ENCODE results near the gene HPN.
"Not testable (repeated sequence)": the region's sequence is repeated elsewhere in the genome, so short reads cannot be mapped to it uniquely, and the experiment has no call there.

HPN gene

GRCh38 chr19:35084509-35084762 is 42.9 kb downstream of the HPN start:
- no peak for DNase-seq (ENCODE audit: low read depth)

GRCh38 chr19:35085947-35086346 is 44.4 kb downstream of the HPN start:
- no peak for DNase-seq (ENCODE audit: low read depth)

GRCh38 chr19:35086455-35086854 is 44.9 kb downstream of the HPN start:
- DNase-seq (ENCODE audit: low read depth): no peak

- DNase-seq (ENCODE audit: low read depth): no peak
Measured at GRCh38 chr19:35087393-35087792, 45.9 kb downstream of the HPN start.

- DNase-seq (ENCODE audit: low read depth): no peak
Measured at GRCh38 chr19:35088131-35088913, 46.8 kb downstream of the HPN start.

GRCh38 chr19:35089554-35089953 is 48.0 kb downstream of the HPN start:
- DNase-seq (ENCODE audit: low read depth): no peak

- no peak for DNase-seq (ENCODE audit: low read depth)
Measured at GRCh38 chr19:35090160-35090505, 48.6 kb downstream of the HPN start.

- DNase-seq (ENCODE audit: low read depth): peak; percentile 6
Measured at GRCh38 chr19:35090506-35091214, 49.1 kb downstream of the HPN start.

GRCh38 chr19:35093430-35093829 is 51.9 kb downstream of the HPN start:
- DNase-seq (ENCODE audit: low read depth): no peak

GRCh38 chr19:35093941-35094647 is 52.6 kb downstream of the HPN start:
- no peak for DNase-seq (ENCODE audit: low read depth)

- DNase-seq (ENCODE audit: low read depth): no peak
Measured at GRCh38 chr19:35094656-35095055, 53.1 kb downstream of the HPN start.

GRCh38 chr19:35095667-35096368 is 54.3 kb downstream of the HPN start:
- DNase-seq (ENCODE audit: low read depth): no peak

- DNase-seq (ENCODE audit: low read depth): no peak
Measured at GRCh38 chr19:35098413-35099049, 57.0 kb downstream of the HPN start.

GRCh38 chr19:35099155-35099896 is 57.8 kb downstream of the HPN start:
- DNase-seq (ENCODE audit: low read depth): no peak

- no peak for DNase-seq (ENCODE audit: low read depth)
Measured at GRCh38 chr19:35099897-35100275, 58.4 kb downstream of the HPN start.

- DNase-seq (ENCODE audit: low read depth): no peak
Measured at GRCh38 chr19:35100588-35101533, 59.3 kb downstream of the HPN start.

- DNase-seq (ENCODE audit: low read depth): not testable (repeated sequence)
Measured at GRCh38 chr19:35101949-35102348, 60.4 kb downstream of the HPN start.

GRCh38 chr19:35103614-35104013 is 62.1 kb downstream of the HPN start:
- DNase-seq (ENCODE audit: low read depth): not testable (repeated sequence)

- DNase-seq (ENCODE audit: low read depth): no peak
Measured at GRCh38 chr19:35104361-35104760, 62.8 kb downstream of the HPN start.

GRCh38 chr19:35105047-35105410 is 63.5 kb downstream of the HPN start:
- no peak for DNase-seq (ENCODE audit: low read depth)

Data from T follicular helper cell (primary cell).